Stromal cell of bone marrow (primary cell): ENCODE measurements around the gene C1R.
"Not testable (repeated sequence)": the region's sequence is repeated elsewhere in the genome, so short reads cannot be mapped to it uniquely, and the experiment has no call there.

Experiments
- DNase-seq: peaks from one replicate; pipeline ENCODE4 v3.0.0-alpha.2; 2012; ENCODE audit warnings: low read depth

The C1R gene

GRCh38 chr12:7120166-7120565 is 27.9 kb upstream of the C1R start:
- DNase-seq = no peak

DNA sequence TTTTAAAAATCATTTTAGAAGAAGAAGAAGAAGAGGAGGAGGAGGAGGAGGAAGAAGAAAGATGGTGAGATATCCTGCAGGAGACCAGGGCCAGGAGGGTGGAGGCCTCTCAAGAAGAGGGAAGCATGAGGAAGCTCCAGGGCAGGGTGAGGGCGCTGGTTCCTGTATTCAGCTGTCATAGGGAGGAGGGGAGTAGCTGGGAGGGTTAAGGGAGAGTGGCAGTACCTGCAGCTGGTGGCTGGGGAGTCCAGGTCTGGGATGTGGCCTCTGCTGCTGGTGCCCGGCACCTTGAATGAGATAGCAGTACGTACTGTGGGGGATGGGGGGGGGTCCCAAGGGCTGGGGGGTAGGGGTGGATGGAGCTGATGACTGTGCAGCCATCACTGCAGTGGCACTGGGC is 26.6 kb upstream of the C1R start:
- DNase-seq = no peak

- no peak for DNase-seq
Measured at GRCh38 chr12:7117670-7118069, 25.4 kb upstream of the C1R start.

DNA sequence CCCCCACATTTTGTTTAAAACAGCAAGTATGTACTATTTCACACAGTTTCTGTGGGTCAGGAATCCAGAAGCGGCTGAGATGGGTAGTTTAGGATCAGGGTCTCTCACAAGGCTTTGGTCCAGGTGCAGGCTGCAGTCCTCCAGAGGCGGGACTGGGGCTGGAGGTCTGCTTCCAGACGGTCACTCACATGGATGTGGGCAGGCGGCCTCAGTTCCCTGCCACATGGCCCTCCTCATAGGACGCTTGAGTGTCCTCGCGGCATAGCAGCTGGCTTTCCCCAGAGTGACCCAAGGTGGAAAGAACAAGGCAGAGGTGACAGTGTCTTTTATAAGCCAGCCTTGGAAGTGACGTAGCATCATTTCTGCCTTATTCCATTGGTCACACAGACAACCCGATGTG is 24.7 kb upstream of the C1R start:
- no peak for DNase-seq

- no peak for DNase-seq
Measured at GRCh38 chr12:7116196-7116595, 24.0 kb upstream of the C1R start.

- DNase-seq = no peak
Measured at GRCh38 chr12:7114851-7115250, 22.6 kb upstream of the C1R start.

DNA sequence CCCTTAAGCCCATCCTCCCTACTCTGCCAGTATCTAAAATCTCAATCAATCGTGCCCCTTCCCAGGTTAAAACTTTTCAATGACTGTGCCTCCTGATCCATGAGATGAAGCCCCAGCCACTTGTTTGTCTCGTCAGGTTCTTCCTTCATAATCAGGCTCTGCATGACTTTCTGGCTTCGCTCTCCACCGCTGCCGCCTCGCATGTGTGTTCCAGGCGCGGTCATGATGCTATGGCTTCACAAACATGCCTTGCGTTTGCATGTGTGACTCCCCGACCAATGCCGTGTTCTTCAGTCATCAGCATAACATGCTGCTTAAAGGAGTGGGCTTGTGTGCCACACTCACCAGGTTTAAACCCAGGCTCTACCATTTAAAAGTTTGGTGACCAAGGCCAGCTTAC is 21.8 kb upstream of the C1R start:
- no peak for DNase-seq

DNA sequence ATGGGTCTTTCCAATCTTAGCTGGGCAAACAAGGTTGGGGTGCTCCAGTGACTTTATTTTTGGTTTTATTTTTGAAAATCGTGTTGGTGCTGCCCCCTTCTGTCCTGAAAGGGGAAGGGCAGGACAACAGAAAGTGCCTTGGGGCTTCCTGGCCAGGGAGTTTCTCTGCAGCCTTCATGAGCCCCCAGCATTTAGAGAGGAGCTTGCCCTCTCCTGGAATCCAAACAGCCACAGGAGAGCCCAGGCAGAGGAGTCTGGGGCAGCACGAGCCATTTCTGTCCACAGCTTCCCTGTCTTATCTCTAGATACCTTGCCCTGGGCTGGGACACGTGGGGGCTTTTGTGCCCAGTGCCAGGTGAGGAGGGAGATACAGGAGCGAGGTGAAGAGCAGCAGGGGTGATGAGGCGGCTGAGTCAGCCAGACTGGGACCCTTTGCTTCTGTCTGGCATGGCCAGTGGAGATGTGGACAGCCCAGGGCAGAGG is 21.2 kb upstream of the C1R start:
- DNase-seq = no peak

GRCh38 chr12:7112041-7112440 is 19.8 kb upstream of the C1R start:
- DNase-seq = no peak

DNA sequence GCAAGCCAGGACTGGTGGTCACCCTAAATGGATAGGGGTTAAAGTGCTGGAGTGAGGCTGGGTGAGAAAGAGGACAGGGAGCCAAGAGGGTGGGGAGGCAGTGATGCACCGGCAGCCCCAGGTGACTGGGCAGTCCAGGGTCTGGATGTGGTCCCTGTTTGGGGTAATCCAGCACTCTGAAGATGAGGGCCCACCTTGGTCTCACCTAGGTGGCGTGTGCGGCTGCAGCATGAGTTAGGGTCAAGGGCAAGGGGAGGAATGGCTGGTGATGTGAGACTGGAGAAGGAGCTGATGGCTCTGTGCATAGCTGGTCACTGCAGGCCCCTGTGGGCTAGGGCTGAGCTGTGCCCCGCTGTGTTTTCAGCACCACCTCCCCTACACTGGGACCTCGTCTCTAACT is 18.4 kb upstream of the C1R start:
- no peak for DNase-seq

GRCh38 chr12:7109572-7109920 is 17.3 kb upstream of the C1R start:
- DNase-seq = no peak

DNA sequence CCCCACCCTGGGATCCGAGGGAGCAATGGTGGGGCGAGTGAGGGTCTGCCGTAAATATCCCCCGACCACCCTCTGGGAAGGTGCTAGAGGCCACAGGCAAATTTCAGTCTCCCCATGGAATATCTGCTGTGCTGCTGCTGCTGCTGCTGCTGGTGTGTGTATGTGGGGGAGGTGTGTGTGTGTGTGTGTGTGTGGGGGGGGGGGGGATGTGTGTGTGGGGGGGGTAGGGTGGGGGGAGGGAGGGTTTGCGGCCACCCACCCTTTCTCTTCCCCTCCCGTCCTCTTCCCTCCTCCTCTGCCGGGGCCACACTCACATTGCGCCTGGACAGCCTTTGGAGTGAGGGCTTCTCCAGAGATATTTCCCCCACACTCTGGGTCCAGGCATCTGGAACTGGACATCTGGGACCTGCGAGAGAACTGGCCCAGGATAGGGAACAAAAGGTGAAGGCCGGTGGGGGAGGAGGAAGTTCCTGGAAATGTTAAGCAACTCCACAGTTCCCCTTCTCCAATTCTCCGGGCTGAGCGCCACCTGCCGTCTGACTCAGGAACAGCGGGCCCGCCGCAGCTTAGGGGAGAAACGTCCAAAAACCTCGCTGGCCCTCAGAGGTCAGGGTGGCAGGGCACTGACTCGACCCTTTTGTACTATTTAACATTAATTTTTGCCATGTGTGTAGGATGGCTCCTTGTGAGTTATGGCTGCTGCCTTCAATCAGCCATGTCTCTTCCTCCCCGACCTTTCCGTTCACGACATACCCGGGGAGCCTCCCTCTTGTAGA is 16.7 kb upstream of the C1R start, which contains the start of gene C1RL:
Gene C1RL (minus strand): TSS at position 419 of the 776 bp plus-strand sequence. CDS start 34 bp downstream, at position 385.
- DNase-seq = peak; percentile 81

GRCh38 chr12:7108003-7108795 is 16.0 kb upstream of the C1R start:
- DNase-seq = no peak

DNA sequence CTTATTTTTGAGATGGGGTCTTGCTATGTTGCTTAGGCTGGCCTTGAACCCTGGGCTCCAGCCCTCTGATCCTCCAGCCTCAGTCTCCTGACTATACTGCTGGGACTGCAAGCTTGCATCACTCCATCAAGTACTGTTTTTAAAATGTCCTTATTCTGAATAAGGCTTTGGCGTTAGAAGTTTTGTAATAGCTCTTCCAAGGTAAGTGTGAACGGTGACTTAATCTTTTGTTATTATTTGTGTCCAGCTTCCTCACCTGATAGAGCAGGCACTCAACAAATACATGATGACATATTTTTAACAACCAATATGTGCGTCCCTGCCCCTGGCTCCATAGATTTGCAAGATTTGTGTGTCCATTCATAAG is 15.4 kb upstream of the C1R start:
- no peak for DNase-seq

DNA sequence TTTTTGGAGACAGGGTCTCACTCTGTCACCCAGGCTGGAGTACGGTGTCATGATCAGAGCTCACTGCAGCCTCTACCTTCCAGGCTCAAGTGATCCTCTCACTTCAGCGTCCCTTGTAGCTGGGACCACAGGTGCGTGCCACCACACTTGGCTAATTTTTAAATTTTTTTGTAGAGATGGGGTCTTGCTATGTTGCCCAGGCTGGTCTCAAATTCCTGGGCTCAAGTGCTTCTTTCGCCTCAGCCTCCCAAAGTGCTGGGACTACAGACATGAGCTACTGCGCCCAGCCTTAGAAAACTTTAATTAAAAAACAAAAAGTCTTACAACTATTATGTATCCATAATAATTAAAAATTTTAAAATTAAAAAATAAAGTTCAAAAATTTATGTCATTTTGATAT is 14.9 kb upstream of the C1R start:
- DNase-seq = not testable (repeated sequence)

GRCh38 chr12:7106082-7106481 is 13.8 kb upstream of the C1R start:
- DNase-seq = no peak

DNA sequence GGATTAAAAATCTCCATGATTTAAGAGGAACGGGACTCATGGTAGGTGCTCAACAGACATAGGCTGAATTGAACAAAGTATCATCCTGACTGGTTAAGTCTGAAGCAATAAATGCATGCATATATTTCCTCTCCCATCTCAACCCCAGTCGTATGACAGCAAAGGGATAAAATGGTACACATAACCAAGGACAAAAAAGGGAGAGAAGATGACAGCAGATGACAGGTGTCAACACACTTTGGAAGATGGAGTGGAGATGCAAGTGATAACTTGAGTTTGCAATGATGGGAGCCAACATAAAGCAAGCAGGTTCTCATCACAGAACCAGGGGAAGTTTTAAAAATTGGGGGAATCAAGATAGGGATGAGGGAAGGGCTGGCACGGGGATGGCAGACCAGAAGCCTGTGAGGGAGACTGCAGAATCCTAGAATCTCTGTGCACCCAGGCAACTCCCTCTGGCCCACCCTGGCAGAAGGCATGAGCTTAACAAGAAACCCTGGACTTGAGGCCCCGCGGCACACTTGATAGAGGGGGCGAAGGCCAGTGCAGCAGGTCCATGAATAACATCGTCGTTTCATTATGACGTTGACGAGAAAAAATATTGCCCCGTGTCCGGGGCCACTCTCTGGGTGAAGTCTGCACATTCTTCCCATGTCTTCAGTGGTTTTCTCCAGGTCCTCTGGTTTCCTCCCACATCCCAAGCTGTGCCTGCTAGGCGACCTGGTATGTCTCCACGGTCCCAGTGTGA is 11.8 kb upstream of the C1R start:
- DNase-seq = no peak

DNA sequence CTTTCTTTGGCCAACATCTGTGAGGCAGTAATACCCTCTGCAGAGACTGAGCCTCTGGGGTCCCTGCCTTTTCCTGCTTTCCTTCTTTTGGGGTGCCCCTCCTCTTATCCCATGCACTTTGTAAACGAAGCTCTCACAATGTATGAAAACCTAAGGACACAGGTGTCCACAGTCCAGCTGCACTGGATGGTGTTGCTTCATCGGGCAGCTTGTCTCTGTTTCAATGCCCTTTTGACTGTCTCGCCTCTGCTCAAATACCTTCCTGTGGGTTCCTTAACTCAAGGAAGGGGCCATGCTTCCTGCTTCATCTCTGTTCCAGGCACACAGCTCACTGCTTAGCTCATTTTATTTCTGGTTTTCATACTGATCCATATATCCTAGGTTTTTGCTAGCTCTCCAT is 10.3 kb upstream of the C1R start:
- DNase-seq = no peak

- DNase-seq = no peak
Measured at GRCh38 chr12:7101694-7102131, 9.5 kb upstream of the C1R start.

GRCh38 chr12:7101047-7101693 is 8.9 kb upstream of the C1R start:
- DNase-seq = no peak

GRCh38 chr12:7100239-7100638 is 8.0 kb upstream of the C1R start:
- DNase-seq = no peak

DNA sequence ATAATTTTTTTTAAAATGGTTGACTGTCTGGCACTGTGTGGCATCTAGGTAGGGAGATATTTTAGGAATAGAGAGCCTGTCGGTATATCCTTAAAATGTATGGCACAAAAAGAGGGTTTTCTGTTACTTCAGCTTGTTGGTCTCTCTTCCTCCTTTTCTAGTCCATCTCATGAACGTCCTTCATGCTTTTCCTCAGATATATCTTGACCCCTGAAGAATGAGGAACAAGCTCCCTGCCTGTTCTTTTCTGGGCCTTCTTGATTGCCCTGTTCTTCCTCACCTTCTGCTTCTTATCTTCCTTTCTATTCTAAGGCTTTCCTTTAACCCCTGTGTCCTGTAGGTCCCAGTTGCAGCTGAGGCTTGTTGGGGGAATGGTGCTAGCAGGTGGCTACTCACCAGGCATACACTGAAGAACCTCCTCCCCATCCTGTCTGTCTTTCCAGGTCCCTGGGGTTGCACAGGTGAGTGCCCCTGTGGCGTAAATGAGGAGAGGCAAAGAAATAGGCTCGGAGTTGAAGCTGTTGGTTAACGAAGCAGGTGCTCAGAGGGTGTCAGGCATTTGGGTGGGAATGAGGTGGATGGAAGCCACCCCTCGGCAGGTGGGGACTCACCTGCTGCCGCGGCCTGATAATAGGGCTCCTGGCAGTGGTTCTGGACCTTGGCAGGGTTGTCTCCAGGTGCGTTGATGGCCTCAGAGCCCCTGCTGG is 7.2 kb upstream of the C1R start:
- DNase-seq = no peak
